K562 (cell line): ENCODE data around the gene GDAP2. TPM values are rescaled to one million over a fixed set of nuclear protein-coding genes. Genes with fewer than 3 reads are reported as not detected.

ENCODE experiments used
- CBX5 ChIP-seq: IDR thresholded peaks from 2 replicates; pipeline ENCODE4 v1.6.1; 2014; ENCODE audit warnings: low read depth, borderline replicate concordance
- CEBPZ ChIP-seq: fragments of 150-350 bp; IDR thresholded peaks from 2 replicates; pipeline ENCODE4 v1.6.1; 2014; ENCODE audit warnings: low read depth, mild to moderate bottlenecking, low read length, borderline replicate concordance
- DPF2 ChIP-seq: fragments of 450-650 bp; IDR thresholded peaks from 2 replicates; pipeline ENCODE4 v1.6.1; 2016
- EP300 ChIP-seq: IDR thresholded peaks from 2 replicates; pipeline ENCODE4 v1.6.1; 2012; ENCODE audit warnings: low read length, improper control_type of control experiment
- KHSRP ChIP-seq: fragments of 450-650 bp; IDR thresholded peaks from 2 replicates; pipeline ENCODE4 v1.6.1; 2017
- PURB ChIP-seq: sonication (generic); formaldehyde crosslinking; IDR thresholded peaks from 2 replicates; pipeline ENCODE4 v1.9.0; 2021; ENCODE audit warnings: low read depth, mild to moderate bottlenecking, missing genetic modification reagents
- RBM15 ChIP-seq: fragments of 200-400 bp; formaldehyde crosslinking; IDR thresholded peaks from 2 replicates; pipeline ENCODE4 v1.6.1; 2018; ENCODE audit warnings: mild to moderate bottlenecking, low read length, moderate library complexity; ENCODE audit not compliant: insufficient read depth
- RNF2 ChIP-seq: sonication (generic); IDR thresholded peaks from 2 replicates; pipeline ENCODE4 v1.6.1; 2016
- SMARCA4 ChIP-seq: fragments of 450-650 bp; IDR thresholded peaks from 2 replicates; pipeline ENCODE4 v1.6.1; 2016
- THRAP3 ChIP-seq: fragments of 450-650 bp; IDR thresholded peaks from 2 replicates; pipeline ENCODE4 v1.6.1; 2016; ENCODE audit warnings: mild to moderate bottlenecking, inconsistent platforms, borderline replicate concordance
- polyA plus RNA-seq, 8 experiments: library from polyadenylated mRNA; depleted of rRNA in 4 of 8; stranded (reverse) in 5 of 8; unstranded in 3 of 8; fragments of >200 nt; fragmentation: Nextera tagmentation in 2 of 8; fragmentation: Illumina TruSeq in 1 of 8; extraction: Ambion mirVana in 2 of 8; extraction: Trizol in 1 of 8; gene quantifications; 2 replicates each; pipeline versions ENCODE4 v1.2.1 to v1.2.3, GENCODE V29; 2011 to 2014; ENCODE audit warnings: inconsistent platforms in 1 of 8, missing spikeins in 1 of 8
- total RNA-seq, 7 experiments: library from RNA; depleted of rRNA in 6 of 7; stranded (reverse); fragments of >200 nt in 6 of 7; fragmentation: Illumina TruSeq in 2 of 7; extraction: Trizol in 2 of 7; gene quantifications; 2 replicates each; pipeline versions ENCODE4 v1.2.1 to v1.2.3, GENCODE V29; 2011 to 2021; ENCODE audit warnings: low replicate concordance in 1 of 7

Gene GDAP2
- total and polyA plus RNA-seq, 9 of the 15 experiments (the other 6 are each of a cell fraction or from before 2014, with no cell fraction given) = 4.1 to 23.1 (median 13.2) TPM

- peak; percentile 84 for TF ChIP-seq CEBPZ
- TF ChIP-seq EP300 = 0 out of 2 replicates have a peak, but pooled peaks have one; percentile 40
- TF ChIP-seq THRAP3 = no peak
- no peak for TF ChIP-seq PURB (CRISPR knock-in tag)
- TF ChIP-seq DPF2 = peak; percentile 66
- no peak for TF ChIP-seq RNF2
- TF ChIP-seq KHSRP = no peak
- no peak for TF ChIP-seq RBM15
- TF ChIP-seq SMARCA4 = 0 out of 2 replicates have a peak, but pooled peaks have one; percentile 25
- peak; percentile 88 for TF ChIP-seq CBX5
These were observed 107.5 kb downstream of the GDAP2 start (continued) for GRCh38 chr1:117821774-117822482.
